ENCODE results near the gene PHACTR1. TPM values are rescaled to one million over a fixed set of nuclear protein-coding genes. Genes with fewer than 3 reads are reported as not detected.

The PHACTR1 gene
- total and polyA plus RNA-seq, 8 donors = 1.4 to 12.4 (median 9.3) TPM

DNA sequence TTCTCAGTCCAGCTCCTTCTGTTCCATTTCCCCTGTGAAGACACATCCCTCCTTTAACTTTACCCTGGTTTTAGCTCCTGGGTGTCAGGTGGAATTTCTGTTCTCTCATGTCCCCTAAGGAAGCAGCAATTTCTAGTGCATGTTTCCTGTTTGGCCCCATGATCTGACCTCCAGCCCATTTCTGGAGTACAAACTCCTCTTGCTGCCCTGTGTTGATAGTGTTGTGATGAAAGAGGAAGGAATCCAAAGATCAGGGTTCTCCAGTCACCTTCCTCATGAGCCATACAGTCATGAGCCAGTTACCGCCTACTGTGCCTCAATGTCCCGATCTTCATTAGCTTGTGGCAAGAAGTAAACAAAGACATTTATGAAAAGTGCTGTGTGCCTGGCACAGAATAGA, 97.4 kb downstream of the PHACTR1 start:
- FAIRE-seq (no peak), DNase-seq (no peak), ATAC-seq (no peak)
- Histone ChIP-seq H3K27ac (no peak overlapping the region), H3K36me3 (no peaks in the 10 kb centered on the region), H3K4me3 (no peak overlapping the region), H3K9me3 (no peaks in the 10 kb centered on the region), H3K27me3 (no peaks in the 10 kb centered on the region), H3K4me1 (no peaks in the 10 kb centered on the region)
- TF ChIP-seq, protein P1, sequence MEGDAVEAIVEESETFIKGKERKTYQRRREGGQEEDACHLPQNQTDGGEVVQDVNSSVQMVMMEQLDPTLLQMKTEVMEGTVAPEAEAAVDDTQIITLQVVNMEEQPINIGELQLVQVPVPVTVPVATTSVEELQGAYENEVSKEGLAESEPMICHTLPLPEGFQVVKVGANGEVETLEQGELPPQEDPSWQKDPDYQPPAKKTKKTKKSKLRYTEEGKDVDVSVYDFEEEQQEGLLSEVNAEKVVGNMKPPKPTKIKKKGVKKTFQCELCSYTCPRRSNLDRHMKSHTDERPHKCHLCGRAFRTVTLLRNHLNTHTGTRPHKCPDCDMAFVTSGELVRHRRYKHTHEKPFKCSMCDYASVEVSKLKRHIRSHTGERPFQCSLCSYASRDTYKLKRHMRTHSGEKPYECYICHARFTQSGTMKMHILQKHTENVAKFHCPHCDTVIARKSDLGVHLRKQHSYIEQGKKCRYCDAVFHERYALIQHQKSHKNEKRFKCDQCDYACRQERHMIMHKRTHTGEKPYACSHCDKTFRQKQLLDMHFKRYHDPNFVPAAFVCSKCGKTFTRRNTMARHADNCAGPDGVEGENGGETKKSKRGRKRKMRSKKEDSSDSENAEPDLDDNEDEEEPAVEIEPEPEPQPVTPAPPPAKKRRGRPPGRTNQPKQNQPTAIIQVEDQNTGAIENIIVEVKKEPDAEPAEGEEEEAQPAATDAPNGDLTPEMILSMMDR (IDR thresholded peaks at IDR 0.05) = no peak
- 94 to 99% methylated on average over 2 of the region's 2 CpGs for WGBS, 2 donors
- intact Hi-C loops (cut with DNase I) = no loop called here

DNA sequence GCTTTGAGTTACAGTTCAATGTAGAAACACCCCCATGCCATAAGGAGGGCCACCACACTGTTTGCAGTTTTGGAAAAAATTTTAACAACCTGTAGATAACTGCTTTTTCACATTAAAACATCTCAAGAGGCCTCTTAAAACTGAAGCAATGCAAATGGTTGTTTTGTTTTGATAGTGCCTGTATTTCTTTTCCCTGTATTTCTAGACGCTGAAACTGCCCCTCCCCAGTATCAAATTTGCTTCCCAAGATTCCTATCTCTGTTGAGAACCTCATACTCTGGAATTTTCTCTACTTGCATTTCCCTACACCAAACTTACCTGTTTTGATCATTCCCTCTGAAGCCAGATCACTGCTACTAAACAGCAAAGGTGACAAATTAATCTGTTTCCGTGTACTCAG, 98.5 kb downstream of the PHACTR1 start:
- FAIRE-seq (no peak), ATAC-seq (no peak), DNase-seq (no peak)
- WGBS, 2 donors = 35% methylated on average over 2 of the region's 2 CpGs
- no peaks in the 10 kb centered on the region for H3K36me3 ChIP-seq
- no peaks in the 10 kb centered on the region for H3K9me3 ChIP-seq
- no peak overlapping the region for H3K27ac ChIP-seq
- TF ChIP-seq, protein P1 (IDR thresholded peaks at IDR 0.05) = no peak
- no peak overlapping the region for H3K4me3 ChIP-seq
- no peaks in the 10 kb centered on the region for H3K4me1 ChIP-seq
- no peaks in the 10 kb centered on the region for H3K27me3 ChIP-seq
- intact Hi-C loops (cut with DNase I) = no loop called here

DNA sequence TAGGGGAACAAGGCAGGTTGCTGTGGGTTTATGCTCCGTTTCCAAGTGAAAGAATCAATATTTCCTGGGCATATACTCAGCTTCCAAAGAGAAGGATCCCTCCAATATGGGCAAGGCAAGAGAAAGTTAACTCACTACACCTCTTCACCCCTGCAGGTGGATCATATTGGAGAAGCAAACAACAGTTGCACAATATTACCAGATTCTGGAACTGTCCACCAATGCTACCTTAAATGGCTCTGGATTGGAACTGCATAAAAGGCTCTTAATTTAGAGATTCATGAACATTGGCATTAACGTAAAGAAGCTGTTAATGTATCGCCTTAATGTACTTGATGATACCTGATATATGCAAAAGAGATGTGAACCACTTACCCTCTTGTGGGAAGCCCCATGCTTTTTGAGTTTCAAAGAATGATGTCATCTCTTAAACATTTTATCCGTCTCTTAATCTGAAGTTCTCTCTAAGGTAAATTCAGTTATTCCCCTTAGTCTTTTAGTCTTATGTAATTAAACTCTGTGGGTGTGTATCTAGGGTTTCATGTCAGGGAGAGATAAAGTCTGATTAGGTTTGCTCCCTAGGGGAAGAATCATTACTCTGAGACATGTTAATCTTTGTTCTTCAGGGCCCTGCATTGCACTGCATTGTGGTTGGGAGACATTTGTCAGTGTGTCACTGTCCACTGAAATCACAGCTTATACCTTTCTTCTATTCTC, 99.5 kb downstream of the PHACTR1 start:
- no peaks in the 10 kb centered on the region for H3K4me1 ChIP-seq
- FAIRE-seq = no peak
- H3K9me3 ChIP-seq = no peaks in the 10 kb centered on the region
- 46 to 60% methylated on average over 4 of the region's 4 CpGs for WGBS, 2 donors
- intact Hi-C loops (cut with DNase I) = no loop called here
- DNase-seq = no peak
- TF ChIP-seq, protein P1 (IDR thresholded peaks at IDR 0.05) = no peak
- no peak for ATAC-seq
- H3K27ac ChIP-seq = no peak overlapping the region
- no peak overlapping the region for H3K4me3 ChIP-seq
- no peaks in the 10 kb centered on the region for H3K27me3 ChIP-seq
- H3K36me3 ChIP-seq = no peaks in the 10 kb centered on the region

DNA sequence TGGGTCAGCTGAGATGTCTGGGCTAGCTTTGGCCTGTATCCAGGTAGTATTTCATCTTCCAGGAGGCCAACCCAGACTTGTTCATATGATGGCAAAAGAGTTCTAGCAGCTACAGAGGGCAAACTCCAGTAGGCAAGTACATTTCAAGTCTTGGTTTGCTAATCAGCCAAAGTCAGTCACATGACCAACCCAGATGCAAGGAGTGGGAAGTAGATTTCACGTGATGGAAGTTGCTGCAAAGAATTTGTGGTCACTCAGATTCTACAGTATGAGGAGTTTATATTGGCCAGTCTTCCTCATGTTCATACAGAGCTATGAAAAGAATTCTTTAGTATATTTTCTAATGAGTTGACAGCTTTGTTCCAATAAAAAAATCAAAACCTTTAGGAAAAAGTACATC, 101.8 kb downstream of the PHACTR1 start:
- intact Hi-C loops (cut with DNase I) = no loop called here
- Histone ChIP-seq H3K9me3 (no peaks in the 10 kb centered on the region), H3K4me3 (no peak overlapping the region), H3K4me1 (no peaks in the 10 kb centered on the region), H3K27me3 (no peaks in the 10 kb centered on the region), H3K27ac (no peak overlapping the region), H3K36me3 (no peaks in the 10 kb centered on the region)
- ATAC-seq (peak in 2 of 4 donors; percentile 18 to 23), FAIRE-seq (no peak), DNase-seq (no peak)
- WGBS, 2 donors = 40 to 48% methylated on average over 1 of the region's 1 CpG
- TF ChIP-seq, protein P1 (IDR thresholded peaks at IDR 0.05) = no peak

DNA sequence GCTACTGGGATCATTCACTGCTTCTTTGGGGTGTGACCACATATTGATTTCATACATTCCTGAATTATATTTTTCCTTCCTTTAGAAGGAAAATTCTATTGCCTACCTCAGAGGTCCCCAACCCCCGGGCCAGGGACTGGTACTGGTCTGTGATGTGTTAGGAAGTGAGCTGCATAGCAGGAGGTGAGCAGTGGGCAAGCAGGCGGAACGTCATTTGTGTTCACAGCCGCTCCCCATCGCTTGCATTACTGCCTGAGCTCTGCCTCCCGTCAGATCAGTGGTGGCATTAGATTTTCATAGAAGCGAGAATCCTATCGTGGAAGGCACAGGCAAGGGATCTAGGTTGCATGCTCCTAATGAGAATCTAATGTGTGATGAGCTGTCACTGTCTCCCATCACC, 107.3 kb downstream of the PHACTR1 start:
- FAIRE-seq (no peak), ATAC-seq (no peak), DNase-seq (no peak)
- Histone ChIP-seq H3K9me3 (no peaks in the 10 kb centered on the region), H3K27me3 (no peaks in the 10 kb centered on the region), H3K4me3 (no peak overlapping the region), H3K27ac (no peak overlapping the region), H3K4me1 (no peaks in the 10 kb centered on the region), H3K36me3 (no peaks in the 10 kb centered on the region)
- 78 to 92% methylated on average over 8 of the region's 8 CpGs for WGBS, 2 donors
- intact Hi-C loops (cut with DNase I) = no loop called here
- TF ChIP-seq, protein P1 (IDR thresholded peaks at IDR 0.05) = no peak

Measured in pancreas (tissue), 10 donors.